Measurements from ENCODE around the gene NR2E3.

NR2E3 gene

GRCh38 chr15:71792521-71792920 lies 17.8 kb upstream of the NR2E3 start:
- no peak for DNase-seq

DNA sequence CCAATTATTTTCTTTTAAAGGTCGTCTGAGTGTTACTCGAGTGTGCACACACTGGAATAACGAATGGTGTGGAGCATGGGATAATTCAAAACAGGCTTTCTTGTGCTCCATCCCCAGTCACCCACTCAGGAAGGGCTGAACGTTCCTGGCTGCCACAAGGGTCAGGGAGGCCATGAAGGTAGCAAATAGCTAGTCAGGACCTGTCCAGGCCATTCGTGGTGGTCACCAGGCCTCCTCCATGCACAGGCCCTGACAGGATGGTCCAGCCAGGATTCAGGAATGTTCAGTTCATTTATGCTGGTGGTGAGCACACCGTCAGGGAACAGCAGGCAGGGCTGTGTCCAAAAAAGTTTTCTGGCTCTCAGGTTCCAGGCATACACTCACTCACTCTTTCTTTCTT lies 11.7 kb upstream of the NR2E3 start:
- no peak for DNase-seq

DNA sequence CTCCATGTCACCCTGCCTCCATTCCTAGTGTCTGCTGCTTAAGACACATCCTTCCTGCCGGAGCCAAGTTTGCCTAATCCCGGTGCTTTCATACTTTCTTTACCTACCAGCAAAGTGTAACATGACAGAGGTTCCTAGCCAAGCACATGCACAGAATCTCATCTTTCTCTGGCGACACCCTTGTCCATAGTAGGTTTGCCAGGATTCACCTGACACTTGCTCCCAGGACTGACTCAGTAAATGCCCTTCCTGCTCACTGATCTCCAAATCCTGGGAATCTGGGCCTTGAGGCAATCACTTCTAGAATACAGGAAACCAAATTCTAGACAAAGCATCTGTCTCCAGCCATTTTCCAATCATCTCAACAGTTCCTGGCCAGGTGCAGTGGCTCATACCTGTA lies 10.2 kb upstream of the NR2E3 start:
- DNase-seq = no peak

DNA sequence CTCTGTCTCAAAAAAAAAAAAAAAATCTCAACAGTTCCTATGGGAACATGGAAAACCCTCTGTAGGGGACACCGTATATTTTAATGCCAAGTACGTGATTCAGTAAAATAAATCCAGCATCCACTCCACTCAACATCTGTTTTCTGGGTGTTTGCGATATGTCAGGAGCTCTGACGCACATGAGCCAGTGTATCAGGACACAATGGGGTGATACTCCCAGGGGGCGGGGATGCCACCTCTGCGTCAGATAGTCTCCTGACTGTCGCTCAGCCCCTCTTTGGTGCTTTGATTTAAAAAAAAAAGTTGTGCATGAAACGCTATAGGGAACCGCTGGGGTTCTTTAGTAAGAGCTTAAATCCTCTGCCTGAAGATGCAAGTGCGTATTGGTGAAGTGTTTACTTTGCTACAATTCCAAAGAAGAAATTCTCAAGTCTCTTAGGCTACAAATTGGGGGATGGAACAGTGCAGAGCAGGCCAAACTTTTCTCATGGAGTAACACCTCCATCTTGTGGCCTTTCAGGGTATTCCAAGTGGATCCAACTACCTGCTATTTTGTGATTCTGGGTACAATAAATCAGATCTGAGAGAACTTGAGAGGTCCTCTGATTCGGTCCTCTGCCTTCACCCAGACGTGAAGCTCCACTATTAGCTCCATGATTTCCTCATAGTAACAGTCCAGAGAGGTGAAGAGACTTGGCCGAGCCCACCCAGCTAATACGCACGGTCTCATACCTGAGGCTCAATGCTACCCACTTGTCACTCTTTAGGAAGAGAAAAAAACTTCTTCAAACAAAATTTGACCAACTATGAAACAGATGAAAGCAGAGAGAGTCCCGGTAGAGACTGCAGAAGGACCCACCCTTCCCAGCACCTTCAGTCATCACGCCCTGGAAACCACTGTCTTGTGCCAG lies 9.3 kb upstream of the NR2E3 start:
- DNase-seq = no peak

DNA sequence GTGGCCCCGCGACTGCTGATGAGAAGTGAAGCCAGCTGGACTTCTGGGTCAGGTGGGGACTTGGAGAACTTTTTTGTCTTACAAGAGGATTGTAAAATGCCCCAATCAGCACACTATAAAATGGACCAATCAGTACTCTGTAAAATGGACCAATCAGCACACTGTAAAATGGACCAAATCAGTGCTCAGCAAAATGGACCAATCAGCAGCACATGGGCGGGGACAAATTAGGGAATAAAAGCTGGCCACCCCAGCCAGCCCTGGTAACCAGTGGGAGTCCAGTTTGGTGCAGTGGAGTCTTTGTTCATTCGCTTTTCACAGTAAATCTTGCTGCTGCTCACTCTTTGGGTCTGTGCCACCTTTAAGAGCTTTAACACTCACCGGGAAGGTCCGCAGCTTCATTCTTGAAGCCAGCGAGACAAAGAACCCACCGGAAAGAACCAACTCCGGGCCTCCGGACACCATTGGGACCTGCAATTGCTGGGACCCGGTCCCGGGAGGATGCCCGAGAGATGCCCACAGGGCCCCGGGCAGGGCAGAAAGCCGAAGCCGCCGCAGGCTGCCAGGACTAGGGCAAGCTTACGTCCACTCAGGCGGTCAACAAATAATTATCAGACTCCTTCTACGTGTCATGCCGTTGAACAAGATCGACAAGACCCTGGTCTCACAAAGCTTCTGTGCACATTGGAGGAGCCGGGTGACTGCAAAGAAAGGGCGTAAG lies 8.3 kb upstream of the NR2E3 start:
- no peak for DNase-seq

- no peak for DNase-seq
Observed at GRCh38 chr15:71802770-71803169, 7.6 kb upstream of the NR2E3 start.

DNA sequence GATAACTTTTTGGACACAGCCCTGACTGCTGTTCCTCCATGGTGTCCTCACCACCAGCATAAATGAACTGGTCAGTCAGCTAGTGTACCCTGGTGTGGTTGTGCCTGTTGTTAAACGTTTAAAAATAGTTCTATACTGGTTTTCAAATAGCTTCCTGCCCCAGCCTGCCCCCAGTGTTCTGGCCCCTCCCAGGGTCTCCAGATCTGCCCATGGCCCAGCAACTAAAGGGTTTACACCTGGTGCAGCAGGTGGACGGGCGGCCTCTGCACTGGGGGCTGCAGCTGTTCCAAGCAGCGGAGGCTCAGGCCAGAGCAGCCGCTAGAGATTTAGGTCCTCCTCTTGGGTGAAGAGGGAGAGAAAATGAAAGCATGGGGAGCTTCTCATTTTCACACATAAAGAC lies 6.1 kb upstream of the NR2E3 start:
- DNase-seq = no peak

DNA sequence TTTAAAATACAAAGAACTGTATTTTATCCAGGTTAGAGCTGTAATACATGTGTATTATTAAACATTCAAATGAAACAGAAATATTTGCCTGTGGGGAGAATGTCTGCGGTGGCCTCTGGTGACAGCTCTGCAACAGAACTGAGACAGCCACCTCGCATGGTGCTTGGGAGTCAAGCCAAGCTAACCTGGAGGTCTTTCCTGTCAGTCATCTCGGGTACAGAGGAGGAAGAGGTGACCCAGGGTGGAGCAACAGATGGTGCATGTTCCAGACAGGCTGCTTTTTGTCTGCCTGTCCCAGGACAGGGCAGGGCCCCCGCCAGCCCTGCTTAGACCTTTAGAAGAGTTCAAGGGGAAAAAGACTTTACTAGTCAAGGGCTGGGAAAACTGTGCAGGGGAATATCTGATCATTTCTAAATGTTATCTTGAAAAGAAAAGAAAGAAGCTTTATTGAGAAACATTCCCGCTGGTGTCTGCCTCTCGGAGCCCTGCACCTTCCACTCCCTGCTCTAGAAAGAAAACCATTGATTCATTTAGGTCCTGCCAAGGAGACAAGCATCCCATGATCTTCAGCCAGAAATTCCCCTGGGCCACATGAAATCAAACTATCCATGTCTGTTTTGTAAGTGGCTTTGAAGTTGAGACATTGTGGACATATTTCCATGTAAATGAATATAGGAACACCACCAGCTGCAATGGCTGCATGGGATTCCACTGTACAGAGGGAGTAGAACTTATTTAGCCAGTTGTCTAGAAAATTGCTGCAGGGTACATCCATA lies 5.5 kb upstream of the NR2E3 start:
- no peak for DNase-seq

DNA sequence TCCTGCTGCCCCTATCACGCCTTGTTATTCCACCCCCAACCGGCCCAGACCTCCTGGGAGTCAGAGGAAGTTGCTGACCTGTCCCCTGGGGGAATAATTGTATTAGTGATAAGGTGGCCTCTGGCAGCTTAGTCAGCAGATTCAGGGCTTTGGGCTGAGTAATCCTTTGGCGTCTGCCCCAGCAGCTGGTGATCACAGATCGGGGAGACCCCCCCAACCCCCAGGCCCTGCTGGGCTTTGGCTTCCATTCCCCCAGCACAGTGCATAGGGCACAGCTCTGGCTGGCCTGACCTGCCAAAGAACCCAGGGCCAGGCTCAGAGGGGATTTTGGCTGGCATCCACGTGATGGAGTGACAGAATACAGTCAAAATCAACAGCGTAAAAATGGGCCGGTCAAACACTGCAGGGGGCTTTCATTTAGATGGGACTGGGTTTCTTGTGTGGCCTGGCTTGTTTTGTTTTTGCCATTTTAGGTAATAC lies 3.9 kb upstream of the NR2E3 start:
- no peak for DNase-seq

GRCh38 chr15:71807125-71807629 lies 3.2 kb upstream of the NR2E3 start:
- DNase-seq = no peak

DNA sequence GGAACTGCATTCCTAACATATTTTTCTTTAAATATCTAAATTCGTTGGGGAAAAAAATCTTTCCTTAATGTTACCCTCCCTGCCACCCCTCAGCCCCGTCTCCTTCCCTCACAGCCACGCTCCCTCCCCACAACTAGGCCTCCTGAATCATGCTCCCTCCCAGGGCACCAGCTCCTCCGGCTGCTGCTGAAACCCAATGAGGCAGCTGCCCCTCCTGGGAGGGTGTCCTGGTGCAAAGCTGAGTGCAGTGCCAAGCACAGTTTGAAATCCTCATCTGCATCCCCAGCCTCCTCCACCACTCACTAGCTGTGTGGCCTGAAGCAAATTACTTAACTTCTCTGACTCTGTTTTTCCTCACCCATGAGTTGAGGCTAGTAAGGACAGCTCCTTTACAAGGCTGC lies 2.7 kb upstream of the NR2E3 start:
- DNase-seq = no peak

DNA sequence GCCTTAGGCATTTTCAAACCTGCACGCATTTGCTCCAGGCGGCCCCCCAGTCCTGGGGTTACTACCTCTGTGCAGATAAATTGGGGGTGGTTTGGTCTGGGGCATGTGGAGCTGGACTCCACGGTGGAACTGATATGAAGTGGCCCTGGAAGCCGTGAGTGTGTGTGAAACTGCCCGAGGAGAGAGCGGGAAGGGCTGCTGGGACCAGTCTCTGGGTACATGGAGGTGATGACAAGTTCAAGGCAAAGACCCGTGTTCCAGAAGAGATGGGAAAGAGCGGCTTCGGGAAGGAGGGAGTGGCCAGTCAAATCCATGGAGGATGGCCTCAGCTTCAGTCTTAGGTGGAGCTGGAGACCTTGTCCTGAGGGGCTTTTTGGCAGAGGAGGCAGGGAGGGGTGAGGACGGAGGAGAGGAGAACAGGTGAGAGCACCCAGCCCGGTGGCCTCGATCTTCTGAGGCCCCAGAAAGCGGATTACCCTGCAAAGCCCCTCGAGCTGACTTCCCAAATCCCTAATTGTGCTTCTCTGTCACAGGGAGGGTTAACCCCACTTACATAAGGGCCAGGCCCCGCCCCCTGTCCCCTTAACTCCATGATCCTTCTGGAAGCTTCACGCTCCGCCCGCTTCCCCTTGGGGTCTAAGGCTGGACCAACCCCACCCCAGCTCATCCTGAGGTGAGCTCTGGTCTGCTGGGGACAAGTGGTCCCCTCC lies 1.9 kb upstream of the NR2E3 start:
- DNase-seq = no peak

DNA sequence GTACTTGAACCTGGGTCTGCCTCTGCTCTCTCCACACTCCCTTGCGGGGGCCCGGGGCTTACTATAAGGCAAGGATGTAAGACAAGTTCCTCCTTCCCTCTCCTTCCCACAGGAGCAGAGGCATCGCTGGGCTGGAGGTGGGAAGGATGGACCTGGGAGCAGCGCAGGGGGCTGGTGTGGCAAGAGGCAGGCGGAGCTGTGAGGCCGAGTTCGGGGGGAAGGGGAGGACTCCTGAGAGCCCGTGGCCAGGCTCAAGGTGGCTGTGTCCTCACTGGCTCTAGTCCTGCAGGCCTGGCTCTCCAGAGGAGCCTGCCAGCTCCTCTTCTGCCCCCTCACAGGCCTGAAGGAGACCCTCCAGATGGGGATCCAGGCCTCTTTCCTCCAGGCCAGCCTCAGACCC lies 1.0 kb upstream of the NR2E3 start:
- DNase-seq = no peak

GRCh38 chr15:71811036-71811736 lies 832 bp downstream of the NR2E3 start:
- DNase-seq = no peak

DNA sequence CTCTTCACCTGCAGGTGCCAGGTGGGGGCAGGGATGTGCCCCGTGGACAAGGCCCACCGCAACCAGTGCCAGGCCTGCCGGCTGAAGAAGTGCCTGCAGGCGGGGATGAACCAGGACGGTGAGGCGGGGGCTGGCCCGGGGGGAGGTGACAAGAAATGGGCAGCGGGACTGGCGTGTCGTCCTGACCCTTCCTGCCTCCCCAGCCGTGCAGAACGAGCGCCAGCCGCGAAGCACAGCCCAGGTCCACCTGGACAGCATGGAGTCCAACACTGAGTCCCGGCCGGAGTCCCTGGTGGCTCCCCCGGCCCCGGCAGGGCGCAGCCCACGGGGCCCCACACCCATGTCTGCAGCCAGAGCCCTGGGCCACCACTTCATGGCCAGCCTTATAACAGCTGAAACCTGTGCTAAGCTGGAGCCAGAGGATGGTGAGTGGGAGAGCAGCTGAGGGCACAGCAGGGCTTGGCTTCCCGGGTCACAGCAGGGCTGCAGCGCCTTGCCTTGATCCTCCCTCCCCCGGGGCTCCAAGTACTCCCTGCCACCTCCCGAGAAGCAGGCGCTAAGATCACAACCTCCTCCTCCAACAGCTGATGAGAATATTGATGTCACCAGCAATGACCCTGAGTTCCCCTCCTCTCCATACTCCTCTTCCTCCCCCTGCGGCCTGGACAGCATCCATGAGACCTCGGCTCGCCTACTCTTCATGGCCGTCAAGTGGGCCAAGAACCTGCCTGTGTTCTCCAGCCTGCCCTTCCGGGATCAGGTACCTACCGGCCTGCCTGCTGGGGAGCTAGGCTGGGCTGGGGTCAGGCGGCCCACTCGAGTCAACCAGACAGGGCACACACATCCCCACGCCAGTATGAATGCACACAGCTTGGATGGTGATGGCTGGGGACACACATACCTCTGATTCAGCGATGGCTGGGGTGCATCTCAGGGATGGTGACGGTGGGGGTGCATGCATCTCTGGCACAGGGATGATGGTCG lies 1.7 kb downstream of the NR2E3 start:
- no peak for DNase-seq

DNA sequence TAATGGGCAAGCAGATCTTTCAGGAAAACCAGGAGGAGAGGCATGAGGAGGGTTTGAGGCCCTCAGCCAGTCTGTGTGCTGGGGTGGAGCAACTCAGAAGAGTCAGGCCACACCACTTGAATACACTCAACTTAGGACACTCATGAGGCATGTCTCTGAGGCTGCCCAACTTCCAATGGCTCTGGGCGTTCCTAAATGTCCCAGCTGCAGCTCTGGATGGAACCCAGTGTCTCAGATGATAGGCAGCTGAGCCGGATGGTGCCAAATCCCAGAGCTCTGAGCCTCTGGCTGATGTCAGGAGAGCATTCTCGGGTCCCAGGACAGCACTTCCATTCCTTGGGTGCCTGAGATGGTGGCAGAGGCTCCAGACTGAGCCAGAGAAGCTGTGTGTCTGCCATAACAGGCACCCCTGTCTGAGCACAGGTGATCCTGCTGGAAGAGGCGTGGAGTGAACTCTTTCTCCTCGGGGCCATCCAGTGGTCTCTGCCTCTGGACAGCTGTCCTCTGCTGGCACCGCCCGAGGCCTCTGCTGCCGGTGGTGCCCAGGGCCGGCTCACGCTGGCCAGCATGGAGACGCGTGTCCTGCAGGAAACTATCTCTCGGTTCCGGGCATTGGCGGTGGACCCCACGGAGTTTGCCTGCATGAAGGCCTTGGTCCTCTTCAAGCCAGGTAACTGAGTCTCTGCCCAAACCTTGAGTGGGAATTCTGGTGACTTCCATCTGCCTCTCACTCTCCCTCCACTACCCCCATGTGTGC lies 2.8 kb downstream of the NR2E3 start:
- DNase-seq = no peak

DNA sequence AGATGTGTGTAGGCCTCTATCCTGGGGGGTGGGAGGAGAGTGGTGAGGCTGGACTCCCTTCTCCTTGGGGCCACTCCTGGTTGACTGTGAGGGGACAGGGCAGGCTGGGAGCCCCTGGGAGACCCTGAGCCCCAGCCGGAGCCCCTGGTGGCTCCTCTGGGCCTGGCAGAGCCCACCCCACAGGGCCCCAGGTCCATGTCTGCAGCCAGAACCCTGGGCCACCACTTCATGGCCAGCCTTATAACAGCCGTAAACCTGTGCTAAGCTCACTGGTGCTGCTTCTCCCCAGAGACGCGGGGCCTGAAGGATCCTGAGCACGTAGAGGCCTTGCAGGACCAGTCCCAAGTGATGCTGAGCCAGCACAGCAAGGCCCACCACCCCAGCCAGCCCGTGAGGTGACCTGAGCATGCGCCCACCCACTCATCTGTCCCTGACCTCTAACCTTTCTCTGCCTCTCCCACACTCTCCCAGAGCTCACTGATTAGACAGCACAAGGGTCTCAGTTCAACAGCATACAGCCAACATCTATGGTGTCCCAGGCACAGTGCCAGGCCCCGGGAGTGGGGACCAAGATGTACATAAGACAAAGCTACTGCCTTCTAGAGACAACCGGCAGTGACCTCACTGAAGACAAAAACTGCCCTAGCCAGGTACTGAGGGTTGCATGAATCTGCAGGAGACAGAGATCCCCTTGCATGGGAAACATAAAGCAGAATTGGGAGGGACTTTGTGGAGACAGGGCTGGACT lies 3.5 kb downstream of the NR2E3 start:
- no peak for DNase-seq

- no peak for DNase-seq
Observed at GRCh38 chr15:71815301-71815700, 4.9 kb downstream of the NR2E3 start.

DNA sequence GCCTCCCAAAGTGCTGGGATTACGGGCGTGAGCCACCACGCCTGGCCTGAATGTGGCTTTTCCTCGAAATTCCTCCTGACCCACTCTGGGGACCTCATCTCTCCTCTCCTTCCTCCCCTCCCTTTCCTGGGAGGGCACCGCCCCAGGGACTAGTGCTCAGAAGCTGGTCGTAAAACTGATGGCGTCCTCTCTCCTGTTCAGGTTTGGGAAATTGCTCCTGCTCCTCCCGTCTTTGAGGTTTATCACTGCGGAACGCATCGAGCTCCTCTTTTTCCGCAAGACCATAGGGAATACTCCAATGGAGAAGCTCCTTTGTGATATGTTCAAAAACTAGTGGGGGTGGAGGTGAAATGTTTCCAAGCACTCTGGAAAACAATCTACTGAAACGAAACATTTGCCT lies 7.0 kb downstream of the NR2E3 start:
- DNase-seq = no peak
